Suppressor macrophage treated with lipopolysaccharide for 1 hour (primary cell): Measurements from ENCODE around the gene ZNF471.

Source experiments
- DNase-seq, 3 donors: peaks; one replicate each; pipeline ENCODE4 v3.0.0-alpha.2; 2020 to 2022

ZNF471 gene

GRCh38 chr19:56577719-56578602 is 70.3 kb downstream of the ZNF471 start:
- no peak for DNase-seq
